MCF 10A (cell line): ENCODE measurements around the gene SAMD4B. TPM values are rescaled to one million over a fixed set of nuclear protein-coding genes. Genes with fewer than 3 reads are reported as not detected.
A peak's percentile ranks its signal among the peaks of the same experiment; 100 is the strongest.

Experiments
- BruUV-seq: library from RNA; stranded (reverse); fragments of 400-500 nt; replicated peaks from 2 replicates; lab custom pipeline; 2021; lab: Mats Ljungman, UMichigan
- CTCF ChIA-PET: fragments of 300-600 bp; sonication (Branson Sonifier 250); formaldehyde crosslinking; extraction: SDS; loops from one replicate; lab custom pipeline; 2021; ENCODE audit warnings: antibody characterized with exemption, inconsistent platforms; lab: Yijun Ruan, JAX
- POLR2A ChIA-PET: fragments of 300-600, 350-650 bp; sonication (Branson Sonifier 250); formaldehyde crosslinking; extraction: SDS; loops from one replicate; lab custom pipeline; 2020; ENCODE audit warnings: antibody characterized with exemption, inconsistent platforms; lab: Yijun Ruan, JAX
- DNase-seq: peaks from one replicate; pipeline ENCODE4 v3.0.0-alpha.2; 2018; ENCODE audit not compliant: unreplicated experiment
- H3K27ac Mint-ChIP-seq: one replicate; pipeline ENCODE4 v1.8.0; 2022; ENCODE audit warnings: mild to moderate bottlenecking, low read depth, mixed read lengths; ENCODE audit not compliant: unreplicated experiment
- H3K27me3 Mint-ChIP-seq: one replicate; pipeline ENCODE4 v1.8.0; 2022; ENCODE audit warnings: mixed read lengths; ENCODE audit not compliant: insufficient read depth, unreplicated experiment
- H3K36me3 Mint-ChIP-seq: one replicate; pipeline ENCODE4 v1.8.0; 2022; ENCODE audit warnings: mild to moderate bottlenecking, moderate library complexity, mixed read lengths; ENCODE audit not compliant: insufficient read depth, unreplicated experiment
- H3K4me1 Mint-ChIP-seq: one replicate; pipeline ENCODE4 v1.8.0; 2022; ENCODE audit warnings: mixed read lengths; ENCODE audit not compliant: insufficient read depth, unreplicated experiment
- H3K4me3 Mint-ChIP-seq: one replicate; pipeline ENCODE4 v1.8.0; 2022; ENCODE audit warnings: mild to moderate bottlenecking, moderate library complexity, mixed read lengths; ENCODE audit not compliant: unreplicated experiment
- H3K9me3 Mint-ChIP-seq: one replicate; pipeline ENCODE4 v1.8.0; 2022; ENCODE audit warnings: mixed read lengths; ENCODE audit not compliant: unreplicated experiment
- intact Hi-C: fragments of 100-400 bp; cut with micrococcal nuclease; formaldehyde crosslinking; loops from 2 replicates; pipeline ENCODE4 v1.14.1; 2022
- total RNA-seq: library from RNA; stranded (reverse); gene quantifications from 2 replicates; pipeline ENCODE4 v1.2.3, GENCODE V29; 2022
- TF ChIP-seq, protein P1 (sequence below): fragments of 200-600 bp; IDR thresholded peaks from one replicate; pipeline ENCODE4 v1.8.0; 2022; ENCODE audit warnings: antibody characterized with exemption, mild to moderate bottlenecking; ENCODE audit not compliant: unreplicated experiment

Gene SAMD4B
- total RNA-seq, 1 experiment from 2014 or later, result 65.4 TPM

DNA sequence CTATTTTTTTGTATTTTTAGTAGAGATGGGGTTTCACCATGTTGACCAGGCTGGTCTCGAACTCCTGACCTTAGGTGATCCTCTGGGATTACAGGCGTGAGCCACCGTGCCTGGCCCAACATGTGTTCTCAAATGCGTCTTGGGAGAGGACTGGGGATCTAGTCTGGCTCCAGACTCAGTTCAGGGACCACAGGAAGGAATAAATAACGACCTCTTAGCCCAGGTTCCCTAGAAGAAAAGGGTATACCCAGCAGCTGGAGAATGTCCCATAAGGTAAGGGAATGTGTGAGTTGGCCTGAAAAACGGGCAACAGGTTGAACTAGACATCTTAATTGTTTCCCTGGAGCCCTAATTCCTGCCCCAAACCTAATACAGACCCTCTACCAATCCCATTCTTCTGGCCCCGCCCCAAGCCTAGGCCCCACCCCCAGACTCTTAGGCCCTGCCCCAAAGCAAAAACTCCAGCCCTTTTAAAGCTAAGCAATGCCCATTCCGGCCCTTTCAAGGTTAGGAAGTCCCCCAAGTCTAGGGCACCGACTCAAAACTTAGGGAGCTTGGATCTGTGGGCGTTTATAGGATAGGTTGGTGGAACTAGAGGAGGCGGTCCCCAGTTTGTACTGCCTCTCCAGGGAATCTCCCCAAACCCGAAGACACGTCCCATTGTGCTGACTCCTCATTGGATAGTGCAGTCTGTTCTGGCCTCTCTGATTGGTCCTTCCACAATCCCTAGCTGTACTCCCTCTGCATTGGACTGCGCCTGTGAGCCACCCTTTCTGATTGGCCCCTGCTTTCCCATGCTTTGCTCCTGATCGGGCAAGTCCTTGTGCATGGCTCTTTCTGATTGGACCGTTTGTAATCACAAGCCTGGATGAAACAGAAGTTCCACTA, 16.2 kb upstream of the SAMD4B start:
- no TSS peak for BruUV-seq
- ChIA-PET POLR2A (interaction anchor here (1.2 kb wide), 1 partner anchor 197 kb away, joined by 3 read pairs; no protein-coding TSS in a partner anchor), CTCF (interaction anchor here (0.5 to 4.8 kb wide), 9 partner anchors 12 to 781 kb away, joined by 3 to 65 read pairs (median 3); no protein-coding TSS in a partner anchor)
- Mint-ChIP-seq H3K9me3 (no peaks in the 10 kb centered on the region), H3K4me1 (no peaks in the 10 kb centered on the region), H3K27me3 (peaks cover 11% of the 10 kb centered on the region), H3K27ac (no peak overlapping the region), H3K36me3 (no peaks in the 10 kb centered on the region), H3K4me3 (no peak overlapping the region)
- intact Hi-C loops, result loop anchor here (10.0 kb wide), 1 partner anchor 131 kb away; the partner anchor contains the start of gene NCCRP1
- TF ChIP-seq, protein P1, sequence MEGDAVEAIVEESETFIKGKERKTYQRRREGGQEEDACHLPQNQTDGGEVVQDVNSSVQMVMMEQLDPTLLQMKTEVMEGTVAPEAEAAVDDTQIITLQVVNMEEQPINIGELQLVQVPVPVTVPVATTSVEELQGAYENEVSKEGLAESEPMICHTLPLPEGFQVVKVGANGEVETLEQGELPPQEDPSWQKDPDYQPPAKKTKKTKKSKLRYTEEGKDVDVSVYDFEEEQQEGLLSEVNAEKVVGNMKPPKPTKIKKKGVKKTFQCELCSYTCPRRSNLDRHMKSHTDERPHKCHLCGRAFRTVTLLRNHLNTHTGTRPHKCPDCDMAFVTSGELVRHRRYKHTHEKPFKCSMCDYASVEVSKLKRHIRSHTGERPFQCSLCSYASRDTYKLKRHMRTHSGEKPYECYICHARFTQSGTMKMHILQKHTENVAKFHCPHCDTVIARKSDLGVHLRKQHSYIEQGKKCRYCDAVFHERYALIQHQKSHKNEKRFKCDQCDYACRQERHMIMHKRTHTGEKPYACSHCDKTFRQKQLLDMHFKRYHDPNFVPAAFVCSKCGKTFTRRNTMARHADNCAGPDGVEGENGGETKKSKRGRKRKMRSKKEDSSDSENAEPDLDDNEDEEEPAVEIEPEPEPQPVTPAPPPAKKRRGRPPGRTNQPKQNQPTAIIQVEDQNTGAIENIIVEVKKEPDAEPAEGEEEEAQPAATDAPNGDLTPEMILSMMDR, result no peak
- DNase-seq, result peak; percentile 18

DNA sequence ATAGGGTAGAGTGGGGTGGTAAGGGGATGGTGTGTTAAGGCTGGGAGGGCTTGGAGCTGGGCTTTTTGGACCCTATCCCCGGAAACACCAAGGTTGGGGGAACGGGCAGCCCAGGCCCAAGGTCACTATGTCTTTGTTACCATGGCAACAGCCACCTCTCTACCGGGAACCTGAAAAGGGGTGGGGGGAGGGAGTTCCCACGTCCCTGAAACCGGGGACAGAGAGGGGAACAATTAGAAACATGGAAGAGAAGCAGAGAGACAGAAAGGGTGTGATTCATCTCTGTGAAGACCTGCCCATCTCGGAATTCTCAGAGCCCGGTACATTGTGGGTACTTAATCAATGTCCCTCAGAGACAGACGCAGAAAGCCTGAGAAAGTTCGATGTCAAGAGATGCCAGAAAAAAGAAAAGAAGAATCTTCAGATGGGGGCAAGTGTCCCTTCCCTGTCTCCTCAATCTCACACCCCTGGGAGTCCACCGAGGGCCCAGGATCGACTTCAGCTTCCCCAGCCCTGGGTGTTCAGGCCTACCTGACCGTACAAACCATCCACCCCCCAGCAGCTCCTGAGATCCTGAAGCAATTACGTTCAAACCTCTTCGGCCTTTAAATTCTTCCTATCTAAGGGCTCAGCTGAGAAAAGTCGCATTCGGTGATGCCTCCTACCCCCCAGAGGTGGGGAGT, 14.7 kb upstream of the SAMD4B start:
- POLR2A ChIA-PET, result interaction anchor here (1.7 to 1.8 kb wide), 2 partner anchors 206 to 216 kb away, joined by 7 to 8 read pairs; no protein-coding TSS in a partner anchor
- intact Hi-C loops, result loop anchor here (1.0 to 10.0 kb wide), 5 partner anchors 115 to 365 kb away; partner anchors contain the start of gene NCCRP1
- H3K9me3 Mint-ChIP-seq, result no peaks in the 10 kb centered on the region
- no peak for DNase-seq
- H3K4me1 Mint-ChIP-seq, result no peaks in the 10 kb centered on the region
- CTCF ChIA-PET, result interaction anchor here (0.6 to 4.8 kb wide), 34 partner anchors 9 to 928 kb away, joined by 3 to 65 read pairs (median 4); partner anchors contain the start of genes GMFG, IFNL1 and PAK4
- no peaks in the 10 kb centered on the region for H3K27me3 Mint-ChIP-seq
- TF ChIP-seq, protein P1, result no peak
- no TSS peak for BruUV-seq
- no peak overlapping the region for H3K27ac Mint-ChIP-seq
- H3K4me3 Mint-ChIP-seq, result no peak overlapping the region
- no peaks in the 10 kb centered on the region for H3K36me3 Mint-ChIP-seq

DNA sequence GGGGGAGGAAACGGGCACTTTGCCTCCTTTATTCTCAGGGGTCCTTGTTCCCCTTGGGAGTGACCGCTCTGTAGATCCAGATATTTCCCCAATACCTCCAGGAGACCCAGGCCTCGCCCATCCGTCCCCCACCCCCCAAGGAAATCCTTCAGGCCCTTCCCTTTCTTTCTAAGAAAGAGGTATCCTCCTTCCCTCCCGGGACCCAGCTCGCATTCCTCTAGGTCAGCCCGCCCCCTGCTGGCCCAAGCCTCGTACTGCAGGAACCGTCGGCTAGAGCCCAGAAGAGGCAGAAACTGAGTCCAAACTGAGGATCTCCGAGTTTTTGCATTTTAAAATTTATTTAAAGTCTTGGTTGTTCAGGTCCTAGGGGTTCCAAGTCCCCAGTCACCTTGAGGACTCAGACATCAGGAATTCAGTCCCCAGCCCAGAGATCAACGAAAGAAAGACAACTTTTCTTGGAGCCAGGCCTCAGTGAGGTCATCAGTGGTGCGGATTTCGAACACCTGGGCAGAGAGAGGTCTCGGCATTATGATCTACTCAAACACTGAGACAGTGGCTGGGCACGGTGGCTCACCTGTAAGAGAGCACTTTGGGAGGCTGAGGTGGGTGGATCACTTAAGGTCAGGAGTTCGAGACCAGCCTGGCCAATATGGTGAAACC, 14.0 kb upstream of the SAMD4B start:
- Mint-ChIP-seq H3K9me3 (no peaks in the 10 kb centered on the region), H3K27me3 (no peaks in the 10 kb centered on the region), H3K4me3 (no peak overlapping the region), H3K4me1 (no peaks in the 10 kb centered on the region), H3K27ac (no peak overlapping the region), H3K36me3 (no peaks in the 10 kb centered on the region)
- CTCF ChIA-PET, result interaction anchor here (0.6 to 4.8 kb wide), 27 partner anchors 8 to 446 kb away, joined by 3 to 65 read pairs (median 4); partner anchors contain the start of genes GMFG, IFNL1 and PAK4
- POLR2A ChIA-PET, result interaction anchor here (1.7 to 1.8 kb wide), 2 partner anchors 206 to 216 kb away, joined by 7 to 8 read pairs; no protein-coding TSS in a partner anchor
- intact Hi-C loops, result loop anchor here (1.0 to 10.0 kb wide), 5 partner anchors 116 to 366 kb away; partner anchors contain the start of gene NCCRP1
- BruUV-seq, result no TSS peak
- peak; percentile 80 for DNase-seq
- TF ChIP-seq, protein P1, result peak; percentile 95
